Ureter (tissue), 1 donor: Measurements from ENCODE around the gene CAMK1D. TPM values are rescaled to one million over a fixed set of nuclear protein-coding genes. Genes with fewer than 3 reads are reported as not detected.
"Not testable (repeated sequence)": the region's sequence is repeated elsewhere in the genome, so short reads cannot be mapped to it uniquely, and the experiment has no call there.

Experiments
- DNase-seq: peaks from one replicate; pipeline ENCODE4 v3.0.0-alpha.2; 2020; ENCODE audit warnings: low spot score
- total RNA-seq: library from RNA; stranded (reverse); gene quantifications from one replicate; pipeline ENCODE4 v1.2.4, GENCODE V29; 2023
- donor health status: DM: yes; HTN: yes; CAD: no.

Gene CAMK1D
- total RNA-seq, 1 donor from 2014 or later: 25.4 TPM

- DNase-seq: no peak
Observed at GRCh38 chr10:12492016-12492415, 142.7 kb downstream of the CAMK1D start.

GRCh38 chr10:12497046-12497445, 147.7 kb downstream of the CAMK1D start:
- not testable (repeated sequence) for DNase-seq

- no peak for DNase-seq
Observed at GRCh38 chr10:12499076-12499986, 150.0 kb downstream of the CAMK1D start.

GRCh38 chr10:12500381-12501303, 151.3 kb downstream of the CAMK1D start:
- DNase-seq: peak; percentile 36

GRCh38 chr10:12501324-12501723, 152.0 kb downstream of the CAMK1D start:
- DNase-seq: peak; percentile 19

- peak; percentile 31 for DNase-seq
Observed at GRCh38 chr10:12501841-12502525, 152.6 kb downstream of the CAMK1D start.

GRCh38 chr10:12502526-12503274, 153.4 kb downstream of the CAMK1D start:
- DNase-seq: peak; percentile 40

- DNase-seq: peak; percentile 59
Observed at GRCh38 chr10:12503311-12503710, 154.0 kb downstream of the CAMK1D start.

- DNase-seq: peak; percentile 39
Observed at GRCh38 chr10:12504176-12504575, 154.8 kb downstream of the CAMK1D start.

- DNase-seq: peak; percentile 36
Observed at GRCh38 chr10:12504628-12505027, 155.3 kb downstream of the CAMK1D start.

GRCh38 chr10:12505683-12506082, 156.3 kb downstream of the CAMK1D start:
- no peak for DNase-seq

GRCh38 chr10:12507165-12507850, 158.0 kb downstream of the CAMK1D start:
- DNase-seq: peak; percentile 6

GRCh38 chr10:12508165-12508564, 158.8 kb downstream of the CAMK1D start:
- DNase-seq: no peak

GRCh38 chr10:12509016-12509793, 159.9 kb downstream of the CAMK1D start:
- DNase-seq: peak; percentile 20

- DNase-seq: no peak
Observed at GRCh38 chr10:12509794-12510100, 160.4 kb downstream of the CAMK1D start.

GRCh38 chr10:12510501-12510941, 161.2 kb downstream of the CAMK1D start:
- DNase-seq: peak; percentile 40

- peak; percentile 27 for DNase-seq
Observed at GRCh38 chr10:12510984-12511383, 161.6 kb downstream of the CAMK1D start.

GRCh38 chr10:12511651-12512050, 162.3 kb downstream of the CAMK1D start:
- DNase-seq: peak; percentile 28

GRCh38 chr10:12512332-12513002, 163.1 kb downstream of the CAMK1D start:
- DNase-seq: peak; percentile 20
